BE2C (cell line): ENCODE results near the gene SPOCK2.

Experiments
- DNase-seq: peaks from one replicate; pipeline ENCODE4 v3.0.0-alpha.2; 2020
- H3K27me3 ChIP-seq: fragments of 250-450 bp; sonication (Bioruptor Pico); 2 replicates; pipeline ENCODE4 v1.5.1; 2020; ENCODE audit warnings: mild to moderate bottlenecking
- H3K36me3 ChIP-seq: fragments of 250-450 bp; sonication (Bioruptor Pico); 2 replicates; pipeline ENCODE4 v1.5.1; 2020; ENCODE audit warnings: mild to moderate bottlenecking
- H3K4me1 ChIP-seq: fragments of 250-450 bp; sonication (Bioruptor Pico); 2 replicates; pipeline ENCODE4 v1.5.1; 2020
- H3K4me3 ChIP-seq: 2 replicates; pipeline ENCODE4 v1.5.1; 2011; ENCODE audit warnings: low read depth, low read length
- H3K9me3 ChIP-seq: fragments of 250-450 bp; sonication (Bioruptor Pico); 2 replicates; pipeline ENCODE4 v1.5.1; 2020
- CTCF ChIP-seq: IDR thresholded peaks from 2 replicates; pipeline ENCODE4 v1.5.1; 2012; ENCODE audit warnings: mild to moderate bottlenecking, low read depth, low read length

SPOCK2 gene

GRCh38 chr10:72092171-72092924, 4.0 kb upstream of the SPOCK2 start:
- no peak for DNase-seq
- TF ChIP-seq CTCF, result no peak

DNA sequence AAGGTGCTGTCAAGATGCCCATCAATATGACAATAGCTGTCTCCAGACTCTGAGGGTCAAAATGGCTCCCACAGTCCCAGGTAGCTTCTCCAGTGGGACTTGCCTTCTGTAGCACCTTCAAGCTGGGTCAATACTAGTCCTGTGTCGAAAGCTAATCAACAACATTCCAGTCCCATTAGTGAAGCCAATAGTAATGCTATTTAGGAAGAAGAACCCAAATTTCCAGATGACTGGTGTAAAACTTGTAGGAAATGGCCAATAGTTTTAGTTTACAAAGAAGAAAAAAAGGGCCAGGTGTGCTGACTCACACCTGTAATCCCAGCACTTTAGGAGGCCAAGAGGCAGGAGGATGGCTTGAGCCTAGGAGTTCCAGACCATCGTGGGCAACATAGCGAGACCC, 2.0 kb upstream of the SPOCK2 start:
- Histone ChIP-seq H3K4me3 (no peak overlapping the region), H3K36me3 (no peaks in the 10 kb centered on the region), H3K4me1 (peaks cover 5% of the 10 kb centered on the region), H3K27me3 (peaks cover 11% of the 10 kb centered on the region), H3K9me3 (no peaks in the 10 kb centered on the region)
- DNase-seq, result no peak
- no peak for TF ChIP-seq CTCF

More at GRCh38 chr10:72092171-72092924, 4.0 kb upstream of the SPOCK2 start:
- Histone ChIP-seq H3K4me1 (peaks cover 8% of the 10 kb centered on the region), H3K9me3 (no peaks in the 10 kb centered on the region), H3K36me3 (no peaks in the 10 kb centered on the region), H3K4me3 (no peak overlapping the region), H3K27me3 (peaks cover 11% of the 10 kb centered on the region)

GRCh38 chr10:72089618-72090017, 1.3 kb upstream of the SPOCK2 start:
- H3K27me3 ChIP-seq, result peaks cover 11% of the 10 kb centered on the region
- no peak overlapping the region for H3K4me3 ChIP-seq
- no peak for DNase-seq
- TF ChIP-seq CTCF, result no peak
- no peaks in the 10 kb centered on the region for H3K9me3 ChIP-seq
- H3K4me1 ChIP-seq, result peaks cover 5% of the 10 kb centered on the region
- H3K36me3 ChIP-seq, result no peaks in the 10 kb centered on the region

DNA sequence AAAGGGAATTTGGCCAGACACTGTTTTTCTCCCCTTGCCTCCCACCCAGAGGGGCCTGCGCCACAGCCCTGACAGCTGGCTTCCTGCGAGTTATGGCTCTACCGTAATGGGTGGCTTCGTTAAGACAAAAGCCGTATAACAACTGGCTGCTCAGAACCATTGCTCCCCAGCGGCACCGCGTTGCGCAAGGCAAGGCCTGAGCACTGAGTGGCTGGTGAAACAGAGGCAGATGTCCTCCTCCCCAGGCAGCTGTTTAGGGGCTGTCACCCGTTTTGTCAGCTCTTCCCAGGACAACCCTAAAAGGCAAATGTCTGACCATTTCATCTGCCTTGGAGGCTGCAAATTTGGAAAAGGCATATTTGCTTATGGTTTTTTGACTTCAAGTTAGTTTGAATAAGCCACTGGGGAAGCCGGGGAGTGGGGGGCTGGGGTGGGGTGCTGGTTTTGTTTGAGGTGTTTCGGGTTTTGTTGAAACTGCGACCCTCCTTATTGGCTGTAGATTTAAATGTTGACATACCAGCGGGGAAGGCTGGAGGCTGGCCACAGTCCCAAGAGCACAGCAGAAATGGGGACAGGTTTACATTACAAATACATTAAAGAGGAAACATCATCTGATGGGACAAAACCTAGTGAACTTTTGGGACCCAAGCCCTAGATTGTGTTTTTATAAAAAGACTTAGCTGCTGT, 681 bp upstream of the SPOCK2 start:
- H3K4me3 ChIP-seq, result peak overlapping the region; percentile 68; the same call in 1 of the 2 replicates
- H3K27me3 ChIP-seq, result peaks cover 11% of the 10 kb centered on the region
- no peaks in the 10 kb centered on the region for H3K36me3 ChIP-seq
- no peak for TF ChIP-seq CTCF
- no peaks in the 10 kb centered on the region for H3K9me3 ChIP-seq
- peak; percentile 39 for DNase-seq
- peaks cover 5% of the 10 kb centered on the region for H3K4me1 ChIP-seq

GRCh38 chr10:72087392-72087968, 871 bp downstream of the SPOCK2 start:
- Histone ChIP-seq H3K36me3 (no peaks in the 10 kb centered on the region), H3K9me3 (no peaks in the 10 kb centered on the region), H3K4me1 (peaks cover 1% of the 10 kb centered on the region), H3K27me3 (peaks cover 11% of the 10 kb centered on the region), H3K4me3 (peak overlapping the region; percentile 68)
- no peak for DNase-seq
- no peak for TF ChIP-seq CTCF
